Fibroblast of lung (primary cell): ENCODE results near the gene LARP6. TPM values are rescaled to one million over a fixed set of nuclear protein-coding genes. Genes with fewer than 3 reads are reported as not detected.
A peak's percentile ranks its signal among the peaks of the same experiment; 100 is the strongest.

Experiments used
- DNase-seq, 2 donors: peaks; one replicate each; pipeline versions ENCODE4 v3.0.0 to v3.0.0-alpha.2; 2010; ENCODE audit warnings: low read depth in 2 of 2
- H2AFZ ChIP-seq: 2 replicates; pipeline ENCODE4 v1.5.1; 2012; ENCODE audit warnings: low read length, control low read depth, inconsistent platforms
- H3K27ac ChIP-seq: 2 replicates; pipeline ENCODE4 v1.5.1; 2011; ENCODE audit warnings: low read length, control low read depth; ENCODE audit not compliant: insufficient read depth
- H3K27me3 ChIP-seq: 2 replicates; pipeline ENCODE4 v1.5.1; 2011; ENCODE audit warnings: mild to moderate bottlenecking, low read length; ENCODE audit not compliant: control insufficient read depth, insufficient read depth
- H3K36me3 ChIP-seq: 2 replicates; pipeline ENCODE4 v1.5.1; 2011; ENCODE audit warnings: low read length; ENCODE audit not compliant: control insufficient read depth, insufficient read depth
- H3K4me1 ChIP-seq: 2 replicates; pipeline ENCODE4 v1.5.1; 2011; ENCODE audit warnings: low read length; ENCODE audit not compliant: control insufficient read depth, insufficient read depth; ENCODE audit errors: extremely low read depth
- H3K4me2 ChIP-seq: 2 replicates; pipeline ENCODE4 v1.5.1; 2011; ENCODE audit warnings: low read length, control low read depth; ENCODE audit not compliant: insufficient read depth; ENCODE audit errors: extremely low read depth
- H3K4me3 ChIP-seq, 4 experiments: fragments of 200-600 bp in 1 of 4; sonication (generic) in 1 of 4; replicated peaks in 1 of 4; 2 replicates each; pipeline ENCODE4 v1.5.1; 2011 to 2016; ENCODE audit warnings: low read length in 4 of 4, low read depth in 3 of 4, mild to moderate bottlenecking in 3 of 4, control low read depth in 2 of 4, inconsistent platforms in 1 of 4, mixed read lengths in 1 of 4; ENCODE audit not compliant: insufficient read depth in 1 of 4; ENCODE audit errors: control extremely low read depth in 1 of 4
- H3K79me2 ChIP-seq: 2 replicates; pipeline ENCODE4 v1.5.1; 2012; ENCODE audit warnings: mild to moderate bottlenecking, low read length, inconsistent platforms; ENCODE audit not compliant: control insufficient read depth, insufficient read depth
- H3K9ac ChIP-seq: 2 replicates; pipeline ENCODE4 v1.5.1; 2011; ENCODE audit warnings: mild to moderate bottlenecking, low read length, control low read depth; ENCODE audit not compliant: insufficient read depth
- H3K9me3 ChIP-seq: 2 replicates; pipeline ENCODE4 v1.5.1; 2012; ENCODE audit warnings: low read depth, low read length; ENCODE audit not compliant: control insufficient read depth, insufficient read depth
- H4K20me1 ChIP-seq: 2 replicates; pipeline ENCODE4 v1.5.1; 2011; ENCODE audit warnings: low read length; ENCODE audit not compliant: control insufficient read depth, insufficient read depth; ENCODE audit errors: extremely low read depth
- CTCF ChIP-seq, 2 donors: IDR thresholded peaks in 1 of 2; conservative IDR thresholded peaks in 1 of 2; 1 replicate in 1 of 2; 2 replicates in 1 of 2; pipeline ENCODE4 v1.5.1; 2011 to 2012; ENCODE audit warnings: low read length in 2 of 2, control low read depth in 1 of 2, inconsistent platforms in 1 of 2, low read depth in 1 of 2, mild to moderate bottlenecking in 1 of 2
- EZH2 ChIP-seq: IDR thresholded peaks from 2 replicates; pipeline ENCODE4 v1.5.1; 2012; ENCODE audit warnings: low read length, control low read depth, mild to moderate bottlenecking; ENCODE audit errors: missing control alignments
- polyA plus RNA-seq, 2 donors: library from polyadenylated mRNA; depleted of rRNA in 1 of 2; stranded (reverse) in 1 of 2; unstranded in 1 of 2; fragments of >200 nt; gene quantifications; 2 replicates each; pipeline ENCODE4 v1.2.1, GENCODE V29; 2011 to 2012; ENCODE audit warnings: missing spikeins in 1 of 2
- total RNA-seq: library from RNA; depleted of rRNA; stranded (reverse); fragments of >200 nt; gene quantifications from 2 replicates; pipeline ENCODE4 v1.2.1, GENCODE V29; 2014

LARP6 gene
- total and polyA plus RNA-seq, 2 donors (not counting 1 experiment from before 2014, with no cell fraction given): 108 to 160 TPM

GRCh38 chr15:70797464-70797863 is 56.5 kb downstream of the LARP6 start:
- Histone ChIP-seq H3K4me2 (no peak overlapping the region), H3K36me3 (no peaks in the 10 kb centered on the region), H3K4me3 (no peak overlapping the region), H3K79me2 (peaks cover 5% of the 10 kb centered on the region), H3K4me1 (peaks cover 49% of the 10 kb centered on the region), H3K9me3 (no peaks in the 10 kb centered on the region), H3K27me3 (no peaks in the 10 kb centered on the region), H3K27ac (no peak overlapping the region), H2AFZ (no peak overlapping the region), H3K9ac (no peak overlapping the region), H4K20me1 (no peaks in the 10 kb centered on the region)
- no peak for DNase-seq
- TF ChIP-seq CTCF (conservative IDR thresholded peaks at IDR 0.05 in 1 of 2, IDR thresholded peaks at IDR 0.05 in 1 of 2; ENCODE audit: low read depth in 1 of 2, low read length in 2 of 2) (no peak), EZH2 (no peak)

- peaks cover 5% of the 10 kb centered on the region for H3K79me2 ChIP-seq
- no peaks in the 10 kb centered on the region for H3K36me3 ChIP-seq
- no peak overlapping the region for H3K9ac ChIP-seq
- no peak overlapping the region for H2AFZ ChIP-seq
- H4K20me1 ChIP-seq: no peaks in the 10 kb centered on the region
- TF ChIP-seq CTCF (conservative IDR thresholded peaks at IDR 0.05 in 1 of 2, IDR thresholded peaks at IDR 0.05 in 1 of 2; ENCODE audit: low read depth in 1 of 2, low read length in 2 of 2): no peak
- no peak for TF ChIP-seq EZH2
- H3K4me2 ChIP-seq: no peak overlapping the region
- H3K9me3 ChIP-seq: no peaks in the 10 kb centered on the region
- H3K27me3 ChIP-seq: no peaks in the 10 kb centered on the region
- H3K4me3 ChIP-seq: no peak overlapping the region
- H3K27ac ChIP-seq: peak overlapping the region; percentile 16
- DNase-seq: no peak
- peaks cover 53% of the 10 kb centered on the region for H3K4me1 ChIP-seq
Observed at GRCh38 chr15:70796516-70797310, 57.2 kb downstream of the LARP6 start.

- no peaks in the 10 kb centered on the region for H4K20me1 ChIP-seq
- peak overlapping the region in 2 of 4 experiments; percentile 30 to 40 for H3K4me3 ChIP-seq
- H3K79me2 ChIP-seq: peaks cover 5% of the 10 kb centered on the region
- peaks cover 52% of the 10 kb centered on the region for H3K4me1 ChIP-seq
- DNase-seq: peak; percentile 95 to 98
- H3K9ac ChIP-seq: peak overlapping the region; percentile 57
- no peak overlapping the region for H2AFZ ChIP-seq
- H3K27me3 ChIP-seq: no peaks in the 10 kb centered on the region
- H3K27ac ChIP-seq: peak overlapping the region; percentile 98
- TF ChIP-seq EZH2 (no peak), CTCF (conservative IDR thresholded peaks at IDR 0.05 in 1 of 2, IDR thresholded peaks at IDR 0.05 in 1 of 2; ENCODE audit: low read depth in 1 of 2, low read length in 2 of 2) (no peak)
- H3K9me3 ChIP-seq: no peaks in the 10 kb centered on the region
- peak overlapping the region; percentile 66 for H3K4me2 ChIP-seq
- no peaks in the 10 kb centered on the region for H3K36me3 ChIP-seq
Observed at GRCh38 chr15:70795311-70795665, 58.7 kb downstream of the LARP6 start.
